Keratinocyte (primary cell): ENCODE measurements around the gene EIF4G2. TPM values are rescaled to one million over a fixed set of nuclear protein-coding genes. Genes with fewer than 3 reads are reported as not detected.

Experiments used
- DNase-seq: peaks from one replicate; pipeline ENCODE4 v3.0.0-alpha.2; 2011; ENCODE audit warnings: low read depth, missing footprints, low spot score
- FAIRE-seq: peaks from 2 replicates; lab custom pipeline; 2011; peaks lifted over from hg19 to GRCh38; lab: Jason Lieb, UNC
- H2AFZ ChIP-seq: 2 replicates; pipeline ENCODE4 v1.6.0; 2012; ENCODE audit warnings: low read length, control low read depth, inconsistent platforms; ENCODE audit not compliant: control insufficient read depth
- H3K27ac ChIP-seq: 2 replicates; pipeline ENCODE4 v1.5.1; 2011; ENCODE audit warnings: low read length; ENCODE audit not compliant: control insufficient read depth, insufficient read depth
- H3K27me3 ChIP-seq: 3 replicates; pipeline ENCODE4 v1.6.0; 2011; ENCODE audit warnings: low read length; ENCODE audit not compliant: control insufficient read depth, insufficient read depth; ENCODE audit errors: extremely low read depth
- H3K36me3 ChIP-seq, 2 experiments: 2 replicates in 1 of 2; 3 replicates in 1 of 2; pipeline ENCODE4 v1.5.1; 2011; ENCODE audit warnings: low read length in 2 of 2, mild to moderate bottlenecking in 1 of 2; ENCODE audit not compliant: control insufficient read depth in 2 of 2, insufficient read depth in 2 of 2; ENCODE audit errors: extremely low read depth in 1 of 2
- H3K4me1 ChIP-seq: 3 replicates; pipeline ENCODE4 v1.5.1; 2011; ENCODE audit warnings: low read length; ENCODE audit not compliant: control insufficient read depth, insufficient read depth; ENCODE audit errors: extremely low read depth
- H3K4me2 ChIP-seq: 3 replicates; pipeline ENCODE4 v1.6.0; 2011; ENCODE audit warnings: low read depth, low read length; ENCODE audit not compliant: control insufficient read depth, insufficient read depth; ENCODE audit errors: extremely low read depth
- H3K4me3 ChIP-seq, 3 experiments: fragments of 200-600 bp in 1 of 3; sonication (generic) in 1 of 3; 2 replicates in 2 of 3; 3 replicates in 1 of 3; pipeline ENCODE4 v1.5.1; 2011 to 2016; ENCODE audit warnings: low read length in 3 of 3, mild to moderate bottlenecking in 3 of 3, control low read depth in 2 of 3, inconsistent platforms in 1 of 3, low read depth in 1 of 3, mixed read lengths in 1 of 3, mixed run types in 1 of 3, moderate library complexity in 1 of 3; ENCODE audit not compliant: control insufficient read depth in 2 of 3, insufficient read depth in 2 of 3; ENCODE audit errors: extremely low read depth in 1 of 3
- H3K79me2 ChIP-seq: 2 replicates; pipeline ENCODE4 v1.6.0; 2012; ENCODE audit warnings: low read length; ENCODE audit not compliant: control insufficient read depth, insufficient read depth
- H3K9ac ChIP-seq: 3 replicates; pipeline ENCODE4 v1.6.0; 2011; ENCODE audit warnings: low read length; ENCODE audit not compliant: control insufficient read depth, insufficient read depth; ENCODE audit errors: extremely low read depth
- H3K9me1 ChIP-seq: 3 replicates; pipeline ENCODE4 v1.6.0; 2011; ENCODE audit warnings: low read length; ENCODE audit not compliant: control insufficient read depth, insufficient read depth; ENCODE audit errors: extremely low read depth
- H3K9me3 ChIP-seq: 2 replicates; pipeline ENCODE4 v1.5.1; 2012; ENCODE audit warnings: low read depth, low read length; ENCODE audit not compliant: control insufficient read depth
- H4K20me1 ChIP-seq: 3 replicates; pipeline ENCODE4 v1.6.0; 2011; ENCODE audit warnings: low read length; ENCODE audit not compliant: control insufficient read depth, insufficient read depth; ENCODE audit errors: extremely low read depth
- CTCF ChIP-seq, 3 experiments: IDR thresholded peaks in 1 of 3; conservative IDR thresholded peaks in 1 of 3; optimal IDR thresholded peaks in 1 of 3; 2 replicates in 2 of 3; 3 replicates in 1 of 3; pipeline versions ENCODE3 to v1.5.1; 2011; ENCODE audit warnings: low read length in 3 of 3, mild to moderate bottlenecking in 3 of 3, moderate library complexity in 2 of 3, control low read depth in 1 of 3, inconsistent platforms in 1 of 3; ENCODE audit not compliant: insufficient read depth in 2 of 3; ENCODE audit errors: extremely low read depth in 1 of 3
- EZH2 ChIP-seq: IDR thresholded peaks from one replicate; pipeline ENCODE4 v1.6.1; 2012; ENCODE audit warnings: inconsistent platforms, mild to moderate bottlenecking, low read length, moderate library complexity
- dilution Hi-C: fragments of 300-500 bp; cut with MboI; formaldehyde crosslinking; loops from one replicate; pipeline ENCODE4 v1.7.0; 2020; ENCODE audit warnings: low sequenced_read_pairs; ENCODE audit not compliant: extremely low pct_ligation_motif_present
- polyA plus RNA-seq, 5 experiments: library from polyadenylated mRNA; depleted of rRNA in 3 of 5; stranded (reverse) in 3 of 5; stranded (forward) in 1 of 5; unstranded in 1 of 5; fragments of >200 nt; gene quantifications; 1 replicate in 1 of 5; 2 replicates in 3 of 5; 3 replicates in 1 of 5; pipeline versions ENCODE4 v1.2.1 to v1.2.3, GENCODE V29; 2011 to 2012; ENCODE audit warnings: missing spikeins in 2 of 5, low read depth in 1 of 5, low replicate concordance in 1 of 5

The EIF4G2 gene
- polyA plus RNA-seq, 1 donor (not counting 4 experiments of a cell fraction or from before 2014, with no cell fraction given), result 643 TPM

GRCh38 chr11:10800292-10800691, 8.4 kb downstream of the EIF4G2 start:
- FAIRE-seq (no peak), DNase-seq (no peak)
- Histone ChIP-seq H3K79me2 (peaks cover 16% of the 10 kb centered on the region), H3K9me1 (peaks cover 2% of the 10 kb centered on the region), H3K4me1 (no peaks in the 10 kb centered on the region), H3K4me2 (no peak overlapping the region), H3K27me3 (no peaks in the 10 kb centered on the region), H3K4me3 (no peak overlapping the region), H2AFZ (no peak overlapping the region), H3K27ac (no peak overlapping the region), H4K20me1 (peaks cover 7% of the 10 kb centered on the region), H3K9me3 (no peaks in the 10 kb centered on the region), H3K9ac (no peak overlapping the region), H3K36me3 (peaks cover 60 to 75% of the 10 kb centered on the region in 2 experiments)
- dilution Hi-C loops, result no loop called here
- TF ChIP-seq CTCF (optimal IDR thresholded peaks at IDR 0.05 in 1 of 3, IDR thresholded peaks at IDR 0.05 in 1 of 3, conservative IDR thresholded peaks at IDR 0.05 in 1 of 3; ENCODE audit: extremely low read depth in 1 of 3, insufficient read depth in 2 of 3, low read length in 3 of 3), result no peak
- TF ChIP-seq EZH2, result no peak

GRCh38 chr11:10798330-10798928, 10.3 kb downstream of the EIF4G2 start:
- Histone ChIP-seq H3K79me2 (peaks cover 2% of the 10 kb centered on the region), H3K9me1 (no peaks in the 10 kb centered on the region), H3K9ac (no peak overlapping the region), H3K36me3 (peaks cover 50 to 57% of the 10 kb centered on the region in 2 experiments), H3K27ac (no peak overlapping the region), H2AFZ (no peak overlapping the region), H3K4me3 (no peak overlapping the region), H4K20me1 (peaks cover 4% of the 10 kb centered on the region), H3K4me1 (no peaks in the 10 kb centered on the region), H3K27me3 (no peaks in the 10 kb centered on the region), H3K9me3 (no peaks in the 10 kb centered on the region), H3K4me2 (no peak overlapping the region)
- no peak for DNase-seq
- no peak for FAIRE-seq
- dilution Hi-C loops, result no loop called here
- no peak for TF ChIP-seq EZH2
- TF ChIP-seq CTCF (optimal IDR thresholded peaks at IDR 0.05 in 1 of 3, IDR thresholded peaks at IDR 0.05 in 1 of 3, conservative IDR thresholded peaks at IDR 0.05 in 1 of 3; ENCODE audit: extremely low read depth in 1 of 3, insufficient read depth in 2 of 3, low read length in 3 of 3), result no peak
